GM20000 (cell line): ENCODE measurements around the gene TCF7.

Source experiments
- DNase-seq: peaks from one replicate; pipeline ENCODE4 v3.0.0; 2012; ENCODE audit warnings: low spot score
- TF ChIP-seq, protein P1 (sequence below): IDR thresholded peaks from 2 replicates; pipeline ENCODE4 v1.5.1; 2012; ENCODE audit warnings: mild to moderate bottlenecking, control low read depth; ENCODE audit errors: extremely low read depth, missing control alignments

Gene TCF7

DNA sequence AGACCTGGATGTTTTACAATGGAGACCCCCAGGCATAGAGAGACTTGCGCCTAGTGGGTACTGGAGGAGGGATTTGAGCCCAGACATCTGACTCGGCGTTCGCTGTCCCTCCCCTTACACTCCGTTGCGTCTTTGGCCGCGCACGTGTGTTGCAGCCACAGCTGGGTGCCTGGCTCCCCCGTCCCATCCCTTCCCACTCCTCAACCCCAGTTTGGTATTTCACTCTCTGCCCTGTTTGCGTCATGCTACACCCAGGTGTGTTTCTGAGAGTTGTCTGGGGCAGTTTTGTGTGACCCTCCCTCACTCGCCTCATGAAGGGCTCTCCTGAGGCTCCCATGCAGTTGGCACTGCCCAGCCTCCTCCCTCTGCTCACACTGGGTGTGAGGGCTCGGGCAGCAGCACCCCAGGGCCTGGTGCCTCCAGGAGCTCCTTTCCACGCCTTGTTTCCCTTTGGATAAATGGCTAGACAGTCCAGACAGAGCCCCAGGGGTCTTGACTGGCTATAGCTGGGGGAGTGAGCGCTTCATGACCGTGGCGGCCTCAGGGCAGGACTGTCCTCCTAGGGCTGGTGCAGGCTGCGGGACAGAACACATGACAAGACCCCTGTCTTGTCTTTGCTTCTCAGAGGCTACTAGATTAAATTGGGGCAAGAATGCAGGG lies 13.6 kb downstream of the TCF7 start:
- TF ChIP-seq, protein P1, sequence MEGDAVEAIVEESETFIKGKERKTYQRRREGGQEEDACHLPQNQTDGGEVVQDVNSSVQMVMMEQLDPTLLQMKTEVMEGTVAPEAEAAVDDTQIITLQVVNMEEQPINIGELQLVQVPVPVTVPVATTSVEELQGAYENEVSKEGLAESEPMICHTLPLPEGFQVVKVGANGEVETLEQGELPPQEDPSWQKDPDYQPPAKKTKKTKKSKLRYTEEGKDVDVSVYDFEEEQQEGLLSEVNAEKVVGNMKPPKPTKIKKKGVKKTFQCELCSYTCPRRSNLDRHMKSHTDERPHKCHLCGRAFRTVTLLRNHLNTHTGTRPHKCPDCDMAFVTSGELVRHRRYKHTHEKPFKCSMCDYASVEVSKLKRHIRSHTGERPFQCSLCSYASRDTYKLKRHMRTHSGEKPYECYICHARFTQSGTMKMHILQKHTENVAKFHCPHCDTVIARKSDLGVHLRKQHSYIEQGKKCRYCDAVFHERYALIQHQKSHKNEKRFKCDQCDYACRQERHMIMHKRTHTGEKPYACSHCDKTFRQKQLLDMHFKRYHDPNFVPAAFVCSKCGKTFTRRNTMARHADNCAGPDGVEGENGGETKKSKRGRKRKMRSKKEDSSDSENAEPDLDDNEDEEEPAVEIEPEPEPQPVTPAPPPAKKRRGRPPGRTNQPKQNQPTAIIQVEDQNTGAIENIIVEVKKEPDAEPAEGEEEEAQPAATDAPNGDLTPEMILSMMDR, result no peak

DNA sequence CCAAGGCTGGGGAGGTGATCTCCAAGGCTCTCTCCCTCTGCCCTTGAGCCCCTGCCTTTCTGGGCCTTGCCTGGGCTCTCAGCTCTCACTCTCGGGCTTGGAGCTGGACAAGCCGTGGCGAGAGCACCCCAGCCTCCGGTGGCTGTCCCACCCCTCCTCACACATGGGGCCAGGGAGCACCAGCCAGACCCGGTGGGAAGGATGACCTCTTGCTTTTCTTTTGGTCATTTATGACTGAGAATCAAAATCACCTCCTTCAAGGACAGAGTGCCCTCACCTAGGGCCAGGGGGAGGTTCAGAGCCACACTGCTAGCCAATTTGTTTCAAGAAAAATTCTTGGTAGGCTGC lies 14.1 kb downstream of the TCF7 start:
- TF ChIP-seq, protein P1, result no peak
- no peak for DNase-seq

More for the DNA sequence above, 13.6 kb downstream of the TCF7 start:
- no peak for DNase-seq

DNA sequence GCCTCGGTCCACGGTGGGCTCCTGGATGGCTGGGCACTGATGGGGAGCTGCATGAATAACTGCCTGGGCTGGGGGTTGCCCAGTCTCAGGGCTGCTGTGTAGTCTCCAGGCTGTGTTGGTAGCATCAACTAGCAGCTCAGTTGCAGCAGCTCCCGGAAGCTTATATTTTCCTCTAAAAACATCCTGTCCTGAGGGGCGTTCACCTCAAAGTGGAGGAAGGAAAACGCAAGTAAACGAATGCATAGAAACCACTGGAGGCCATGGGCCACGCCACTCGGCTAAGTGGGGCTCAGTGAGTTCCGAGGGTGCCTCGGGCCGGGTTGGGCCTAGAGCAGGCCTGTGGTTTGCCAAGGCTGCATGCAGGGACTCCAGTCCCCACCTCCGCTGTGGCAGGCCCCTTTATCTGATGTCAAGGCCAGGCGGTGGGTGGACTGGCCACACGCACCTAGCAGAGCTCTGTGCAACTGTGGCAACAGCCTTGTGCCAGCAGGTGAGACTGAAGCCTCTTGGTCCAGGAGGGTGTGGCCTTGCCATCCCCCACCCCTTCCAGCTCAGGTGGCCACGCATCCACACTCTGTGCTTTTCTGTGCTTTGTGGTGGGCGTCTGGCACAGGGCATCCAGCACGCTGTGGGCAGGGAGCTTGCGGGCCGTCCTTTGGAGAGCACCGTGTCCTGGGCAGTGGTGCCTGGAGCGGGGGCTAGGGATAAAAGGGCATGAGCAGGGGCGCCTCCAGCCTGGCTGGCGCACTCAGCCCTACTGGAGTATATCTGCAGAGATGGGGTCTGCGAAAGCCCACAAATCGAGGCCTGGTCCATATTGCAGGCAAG lies 15.1 kb downstream of the TCF7 start:
- DNase-seq, result no peak
- TF ChIP-seq, protein P1, result no peak

DNA sequence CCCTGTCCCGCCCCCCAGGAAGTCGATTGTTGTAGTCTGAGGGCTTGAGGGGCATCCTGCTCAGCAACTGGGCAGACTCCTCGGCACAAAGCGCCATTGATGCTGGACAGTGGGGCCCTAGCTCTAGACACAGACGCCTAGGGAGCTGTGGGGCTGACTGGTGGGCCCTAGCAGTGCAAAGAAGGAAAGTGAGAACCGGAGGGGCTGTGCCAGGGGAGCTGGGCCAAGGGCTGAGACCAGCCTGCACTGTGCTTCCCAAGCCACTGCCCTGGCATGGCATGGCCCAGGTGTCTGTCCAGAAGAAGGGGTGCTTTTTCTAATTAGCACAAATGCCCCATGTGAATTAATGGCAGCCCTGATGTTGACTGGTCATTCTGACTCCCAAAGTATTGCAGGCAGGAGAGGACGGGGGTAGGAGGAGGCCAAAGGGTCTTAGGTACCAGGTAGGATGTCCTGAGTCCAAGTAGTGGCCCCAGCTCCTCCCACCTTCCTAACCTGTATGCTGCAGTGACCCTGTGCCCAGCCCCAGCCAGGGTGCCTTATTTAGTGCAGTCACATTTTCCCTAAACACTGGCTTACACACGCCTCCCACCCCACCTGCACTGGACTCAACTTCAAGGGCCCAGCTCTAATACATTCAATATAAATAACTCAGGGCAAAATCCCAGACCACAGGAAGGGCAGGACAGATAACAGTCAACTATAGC lies 15.9 kb downstream of the TCF7 start:
- no peak for DNase-seq
- TF ChIP-seq, protein P1, result no peak

DNA sequence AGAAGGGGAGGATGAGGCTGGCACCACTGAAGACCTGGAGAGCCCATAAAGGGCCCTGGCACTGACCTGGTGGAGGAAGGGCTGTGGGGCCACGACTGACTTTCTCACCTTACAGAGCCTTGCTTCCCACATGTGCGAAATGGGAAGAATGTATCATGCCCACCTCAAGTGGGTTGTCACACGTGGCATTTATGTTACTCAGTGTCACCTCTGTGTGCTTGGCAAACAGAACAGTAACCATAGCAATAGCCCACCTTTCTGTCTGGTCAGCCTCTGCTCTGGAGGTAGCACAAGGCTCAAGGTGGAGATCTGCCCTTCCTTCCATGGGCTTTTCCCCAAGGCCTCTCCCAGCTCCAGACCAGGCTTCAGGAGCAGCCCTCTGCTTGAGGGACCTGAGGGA lies 16.7 kb downstream of the TCF7 start:
- TF ChIP-seq, protein P1, result no peak
- DNase-seq, result no peak

DNA sequence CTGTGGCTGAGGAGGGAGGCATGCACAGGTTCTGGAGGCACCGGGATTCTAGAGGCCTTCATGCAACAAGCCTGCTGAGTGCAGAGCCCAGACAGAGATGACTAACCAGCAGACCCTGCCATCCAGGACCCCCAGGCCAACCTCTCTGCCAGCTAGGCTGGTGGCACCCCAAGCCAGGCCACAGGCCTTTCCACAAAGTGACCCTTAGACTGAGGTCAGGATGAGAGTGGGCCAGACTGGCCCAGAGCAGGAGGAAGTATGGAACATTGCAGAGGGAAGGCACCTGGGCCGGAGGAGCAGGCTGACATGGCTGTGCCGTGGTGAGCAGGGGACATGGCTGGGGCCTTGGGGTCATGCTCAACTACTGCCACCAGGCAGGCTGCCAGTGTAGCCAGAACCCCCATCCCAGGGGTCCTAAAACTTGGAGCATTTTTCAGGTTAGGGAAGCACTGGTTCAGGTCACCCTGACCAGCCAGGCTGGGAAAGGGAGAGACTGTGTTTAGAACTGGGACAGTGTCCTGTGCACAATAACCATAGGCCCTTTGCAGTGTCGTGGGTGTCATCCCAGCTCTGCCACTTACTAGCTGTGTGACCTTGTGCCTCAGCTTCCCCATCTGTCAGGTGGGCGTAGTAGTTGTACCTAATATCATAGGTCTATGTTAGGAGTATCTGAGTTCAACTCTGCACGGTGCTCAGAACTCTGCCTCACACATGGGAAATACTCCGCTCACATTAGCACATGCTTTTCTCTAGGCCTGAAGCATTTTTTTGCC lies 17.3 kb downstream of the TCF7 start:
- TF ChIP-seq, protein P1, result no peak
- DNase-seq, result no peak
